GM12873 (cell line): Measurements from ENCODE around the gene UBE2Q2.

Source experiments
- CTCF ChIP-seq: IDR thresholded peaks from 2 replicates; pipeline ENCODE4 v1.5.1; 2012; ENCODE audit warnings: low read depth, mild to moderate bottlenecking, moderate library complexity, low read length, control low read depth; ENCODE audit not compliant: insufficient read depth; ENCODE audit errors: missing control alignments

UBE2Q2 gene

GRCh38 chr15:75928680-75929608 is 85.7 kb downstream of the UBE2Q2 start:
- TF ChIP-seq CTCF: peak; percentile 8

GRCh38 chr15:75929799-75930565 is 86.7 kb downstream of the UBE2Q2 start:
- TF ChIP-seq CTCF: no peak

GRCh38 chr15:75930866-75931265 is 87.6 kb downstream of the UBE2Q2 start:
- TF ChIP-seq CTCF: no peak

DNA sequence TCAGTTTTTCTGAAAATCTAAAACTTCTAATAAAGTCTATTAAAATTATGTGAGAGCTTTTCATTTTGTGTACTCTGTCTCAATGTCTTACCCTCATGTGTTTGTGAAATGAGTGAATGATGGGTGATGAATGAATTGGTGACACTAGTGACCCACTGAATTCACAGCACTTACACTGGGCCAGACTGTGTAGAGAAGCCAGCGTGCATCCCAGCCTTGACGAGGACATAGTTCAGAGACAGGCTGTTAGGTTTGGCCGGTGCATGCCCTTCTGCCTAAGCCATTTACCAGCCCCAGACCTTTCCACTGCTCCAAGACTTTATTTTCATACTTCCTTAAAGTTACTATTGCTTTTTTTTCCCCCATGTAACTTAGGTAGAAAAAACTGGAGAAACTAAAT is 99.2 kb downstream of the UBE2Q2 start:
- TF ChIP-seq CTCF: no peak

DNA sequence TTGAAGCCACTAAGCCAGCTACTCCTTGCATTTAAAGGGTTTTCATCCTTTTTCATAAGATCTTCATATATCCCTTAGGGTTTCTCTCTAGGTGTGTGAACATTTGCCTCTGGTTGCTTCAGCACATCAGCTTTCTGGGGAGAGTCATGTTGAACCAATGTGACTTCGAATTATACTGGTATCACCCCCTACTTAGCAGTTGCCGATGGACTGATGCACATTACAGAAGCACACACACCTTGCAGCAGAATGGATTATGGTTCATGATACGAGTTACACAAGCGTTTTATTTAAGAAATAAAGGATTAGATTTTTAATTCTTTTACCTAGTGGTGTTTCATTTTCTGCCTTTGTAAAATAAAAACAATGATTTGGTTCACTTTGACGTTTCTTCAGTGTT is 100.0 kb downstream of the UBE2Q2 start:
- no peak for TF ChIP-seq CTCF

DNA sequence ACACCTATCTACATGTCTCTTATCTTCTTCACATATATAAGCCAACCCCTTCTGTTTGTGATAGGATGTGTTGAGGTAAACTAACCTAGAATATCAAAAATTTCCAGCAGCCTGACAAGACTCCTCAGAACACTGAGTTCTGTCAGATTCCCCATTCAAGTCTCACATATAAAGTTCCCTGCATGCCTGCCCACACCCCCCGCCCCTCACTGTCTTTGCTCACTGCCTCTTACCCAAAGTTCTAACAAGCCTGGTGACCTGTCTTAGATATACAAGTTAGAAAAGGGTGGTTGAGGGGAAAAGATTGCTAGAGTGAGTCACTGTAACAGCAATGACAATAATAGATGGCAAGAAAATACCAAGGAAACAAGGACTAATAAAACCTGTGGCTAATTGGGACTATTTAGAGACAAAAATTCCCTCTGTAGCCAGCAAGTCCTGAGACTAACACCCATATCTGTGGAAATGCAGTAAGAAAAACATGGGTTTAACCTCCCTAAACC is 100.5 kb downstream of the UBE2Q2 start:
- TF ChIP-seq CTCF: no peak

- TF ChIP-seq CTCF: no peak
Observed at GRCh38 chr15:75945953-75946352, 102.7 kb downstream of the UBE2Q2 start.
